ENCODE results near the gene DARS2. TPM values are rescaled to one million over a fixed set of nuclear protein-coding genes. Genes with fewer than 3 reads are reported as not detected.
"Not testable (repeated sequence)": the region's sequence is repeated elsewhere in the genome, so short reads cannot be mapped to it uniquely, and the experiment has no call there.

The DARS2 gene
- total RNA-seq, 2 donors from 2014 or later, result 11.3 to 18.1 TPM

- H3K27ac ChIP-seq, result no peak overlapping the region
These were observed 28.6 kb downstream of the DARS2 start for GRCh38 chr1:173853074-173853473.

DNA sequence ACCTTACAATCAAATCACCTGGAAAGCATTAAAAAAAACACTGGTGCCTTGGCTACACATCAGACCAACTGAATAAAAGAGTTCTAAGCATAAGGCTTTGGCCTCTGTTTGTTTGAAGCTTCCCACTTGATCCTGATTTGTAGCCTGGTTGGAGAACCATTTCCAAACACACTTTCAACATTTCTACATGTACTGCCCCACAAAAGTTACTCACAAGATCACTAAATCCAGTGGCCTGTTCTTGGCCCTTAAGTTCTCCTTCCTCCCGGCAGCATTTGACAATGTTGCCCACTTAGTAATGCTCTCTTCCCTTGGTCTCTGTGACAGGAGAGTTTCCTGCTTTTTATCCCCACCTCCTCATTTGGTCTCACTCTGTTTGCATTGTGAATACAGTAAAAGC, 31.5 kb downstream of the DARS2 start:
- Histone ChIP-seq H3K27ac (no peak overlapping the region), H3K4me3 (no peak overlapping the region), H3K9me3 (no peaks in the 10 kb centered on the region), H3K4me1 (replicated peaks) (no peaks in the 10 kb centered on the region), H3K27me3 (replicated peaks; ENCODE audit: insufficient read depth) (no peaks in the 10 kb centered on the region), H3K36me3 (no peaks in the 10 kb centered on the region)
- 50% methylated on average over 1 of the region's 1 CpG for WGBS
- no peak for TF ChIP-seq POLR2AphosphoS5 (IDR thresholded peaks at IDR 0.05)
- TF ChIP-seq POLR2A (IDR thresholded peaks at IDR 0.05), result no peak
- TF ChIP-seq, protein P1, sequence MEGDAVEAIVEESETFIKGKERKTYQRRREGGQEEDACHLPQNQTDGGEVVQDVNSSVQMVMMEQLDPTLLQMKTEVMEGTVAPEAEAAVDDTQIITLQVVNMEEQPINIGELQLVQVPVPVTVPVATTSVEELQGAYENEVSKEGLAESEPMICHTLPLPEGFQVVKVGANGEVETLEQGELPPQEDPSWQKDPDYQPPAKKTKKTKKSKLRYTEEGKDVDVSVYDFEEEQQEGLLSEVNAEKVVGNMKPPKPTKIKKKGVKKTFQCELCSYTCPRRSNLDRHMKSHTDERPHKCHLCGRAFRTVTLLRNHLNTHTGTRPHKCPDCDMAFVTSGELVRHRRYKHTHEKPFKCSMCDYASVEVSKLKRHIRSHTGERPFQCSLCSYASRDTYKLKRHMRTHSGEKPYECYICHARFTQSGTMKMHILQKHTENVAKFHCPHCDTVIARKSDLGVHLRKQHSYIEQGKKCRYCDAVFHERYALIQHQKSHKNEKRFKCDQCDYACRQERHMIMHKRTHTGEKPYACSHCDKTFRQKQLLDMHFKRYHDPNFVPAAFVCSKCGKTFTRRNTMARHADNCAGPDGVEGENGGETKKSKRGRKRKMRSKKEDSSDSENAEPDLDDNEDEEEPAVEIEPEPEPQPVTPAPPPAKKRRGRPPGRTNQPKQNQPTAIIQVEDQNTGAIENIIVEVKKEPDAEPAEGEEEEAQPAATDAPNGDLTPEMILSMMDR (IDR thresholded peaks at IDR 0.05), result no peak
- intact Hi-C loops (cut with DNase I), result no loop called here
- DNase-seq (ENCODE audit: low spot score), result no peak

More at GRCh38 chr1:173853074-173853473, 28.6 kb downstream of the DARS2 start:
- H3K27me3 ChIP-seq (replicated peaks; ENCODE audit: insufficient read depth), result no peaks in the 10 kb centered on the region
- 53% methylated on average over 5 of the region's 5 CpGs for WGBS
- intact Hi-C loops (cut with DNase I), result no loop called here
- no peaks in the 10 kb centered on the region for H3K36me3 ChIP-seq
- no peak overlapping the region for H3K4me3 ChIP-seq
- no peaks in the 10 kb centered on the region for H3K9me3 ChIP-seq
- no peak for TF ChIP-seq POLR2A (IDR thresholded peaks at IDR 0.05)
- TF ChIP-seq POLR2AphosphoS5 (IDR thresholded peaks at IDR 0.05), result no peak
- TF ChIP-seq, protein P1 (IDR thresholded peaks at IDR 0.05), result no peak
- DNase-seq (ENCODE audit: low spot score), result no peak
- H3K4me1 ChIP-seq (replicated peaks), result no peaks in the 10 kb centered on the region

DNA sequence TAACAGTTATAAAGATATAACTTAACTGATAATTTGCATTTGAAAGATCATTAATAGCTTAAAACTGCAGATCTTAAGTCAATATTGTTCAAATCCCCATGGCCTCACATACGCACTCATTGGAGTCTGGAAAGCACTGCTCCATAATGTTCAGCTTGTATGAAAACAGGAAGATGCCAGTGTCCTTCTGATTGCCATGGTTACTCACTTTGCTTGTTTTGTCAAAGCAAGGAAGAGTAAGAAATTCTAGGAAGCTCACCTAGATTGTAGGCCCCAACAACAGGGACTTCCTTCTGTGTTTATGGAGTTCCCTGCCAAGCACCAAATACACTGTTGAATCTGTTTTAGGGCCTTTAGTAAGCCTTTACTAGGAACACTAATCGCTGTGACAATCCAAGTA, 32.4 kb downstream of the DARS2 start:
- Histone ChIP-seq H3K27ac (no peak overlapping the region), H3K4me1 (replicated peaks) (no peaks in the 10 kb centered on the region), H3K27me3 (replicated peaks; ENCODE audit: insufficient read depth) (no peaks in the 10 kb centered on the region), H3K4me3 (no peak overlapping the region), H3K36me3 (no peaks in the 10 kb centered on the region), H3K9me3 (no peaks in the 10 kb centered on the region)
- intact Hi-C loops (cut with DNase I), result no loop called here
- 97% methylated on average over 2 of the region's 2 CpGs for WGBS
- TF ChIP-seq POLR2AphosphoS5 (IDR thresholded peaks at IDR 0.05), result no peak
- TF ChIP-seq, protein P1 (IDR thresholded peaks at IDR 0.05), result no peak
- no peak for TF ChIP-seq POLR2A (IDR thresholded peaks at IDR 0.05)
- no peak for DNase-seq (ENCODE audit: low spot score)

GRCh38 chr1:173857363-173857917, 33.0 kb downstream of the DARS2 start:
- intact Hi-C loops (cut with DNase I), result no loop called here
- Histone ChIP-seq H3K4me3 (no peak overlapping the region), H3K27ac (no peak overlapping the region), H3K9me3 (no peaks in the 10 kb centered on the region), H3K27me3 (replicated peaks; ENCODE audit: insufficient read depth) (no peaks in the 10 kb centered on the region), H3K36me3 (no peaks in the 10 kb centered on the region), H3K4me1 (replicated peaks) (no peaks in the 10 kb centered on the region)
- DNase-seq (ENCODE audit: low spot score), result no peak
- no peak for TF ChIP-seq POLR2AphosphoS5 (IDR thresholded peaks at IDR 0.05)
- 84% methylated on average over 4 of the region's 4 CpGs for WGBS

DNA sequence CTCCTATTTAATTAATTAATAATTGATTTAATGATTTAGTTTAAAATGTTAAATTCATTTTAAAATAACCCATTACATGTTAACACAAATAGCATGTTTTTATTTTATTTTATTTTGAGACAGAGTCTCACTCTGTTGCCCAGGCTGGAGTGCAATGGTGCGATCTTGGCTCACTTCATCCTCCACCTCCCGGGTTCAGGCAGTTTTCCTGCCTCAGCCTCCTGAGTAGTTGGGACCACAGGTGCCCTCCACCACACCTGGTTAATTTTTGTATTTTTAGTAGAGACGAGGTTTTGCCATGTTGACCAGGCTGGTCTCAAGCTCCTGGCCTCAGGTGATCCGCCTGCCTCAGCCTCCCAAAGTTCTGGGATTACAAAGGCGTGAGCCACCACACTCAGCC, 35.1 kb downstream of the DARS2 start:
- intact Hi-C loops (cut with DNase I); DNase-seq (ENCODE audit: low spot score); H3K36me3 ChIP-seq; H3K9me3 ChIP-seq; H3K4me3 ChIP-seq; H3K27me3 ChIP-seq (replicated peaks; ENCODE audit: insufficient read depth); H3K4me1 ChIP-seq (replicated peaks); H3K27ac ChIP-seq: not testable (repeated sequence)
- WGBS, result 94% methylated on average over 5 of the region's 5 CpGs

- TF ChIP-seq POLR2A (IDR thresholded peaks at IDR 0.05), result no peak
- TF ChIP-seq, protein P1 (IDR thresholded peaks at IDR 0.05), result no peak
- TF ChIP-seq POLR2AphosphoS5 (IDR thresholded peaks at IDR 0.05), result no peak
- H3K27ac ChIP-seq, result no peak overlapping the region
- WGBS, result 94% methylated on average over 1 of the region's 1 CpG
- no peak for DNase-seq (ENCODE audit: low spot score)
- H3K9me3 ChIP-seq, result no peaks in the 10 kb centered on the region
- intact Hi-C loops (cut with DNase I), result no loop called here
- H3K27me3 ChIP-seq (replicated peaks; ENCODE audit: insufficient read depth), result no peaks in the 10 kb centered on the region
- H3K36me3 ChIP-seq, result no peaks in the 10 kb centered on the region
- H3K4me1 ChIP-seq (replicated peaks), result peaks cover 2% of the 10 kb centered on the region
- no peak overlapping the region for H3K4me3 ChIP-seq
These were observed 35.6 kb downstream of the DARS2 start for GRCh38 chr1:173860065-173860464.
